Measurements from ENCODE around the gene SPATA19.

DNA sequence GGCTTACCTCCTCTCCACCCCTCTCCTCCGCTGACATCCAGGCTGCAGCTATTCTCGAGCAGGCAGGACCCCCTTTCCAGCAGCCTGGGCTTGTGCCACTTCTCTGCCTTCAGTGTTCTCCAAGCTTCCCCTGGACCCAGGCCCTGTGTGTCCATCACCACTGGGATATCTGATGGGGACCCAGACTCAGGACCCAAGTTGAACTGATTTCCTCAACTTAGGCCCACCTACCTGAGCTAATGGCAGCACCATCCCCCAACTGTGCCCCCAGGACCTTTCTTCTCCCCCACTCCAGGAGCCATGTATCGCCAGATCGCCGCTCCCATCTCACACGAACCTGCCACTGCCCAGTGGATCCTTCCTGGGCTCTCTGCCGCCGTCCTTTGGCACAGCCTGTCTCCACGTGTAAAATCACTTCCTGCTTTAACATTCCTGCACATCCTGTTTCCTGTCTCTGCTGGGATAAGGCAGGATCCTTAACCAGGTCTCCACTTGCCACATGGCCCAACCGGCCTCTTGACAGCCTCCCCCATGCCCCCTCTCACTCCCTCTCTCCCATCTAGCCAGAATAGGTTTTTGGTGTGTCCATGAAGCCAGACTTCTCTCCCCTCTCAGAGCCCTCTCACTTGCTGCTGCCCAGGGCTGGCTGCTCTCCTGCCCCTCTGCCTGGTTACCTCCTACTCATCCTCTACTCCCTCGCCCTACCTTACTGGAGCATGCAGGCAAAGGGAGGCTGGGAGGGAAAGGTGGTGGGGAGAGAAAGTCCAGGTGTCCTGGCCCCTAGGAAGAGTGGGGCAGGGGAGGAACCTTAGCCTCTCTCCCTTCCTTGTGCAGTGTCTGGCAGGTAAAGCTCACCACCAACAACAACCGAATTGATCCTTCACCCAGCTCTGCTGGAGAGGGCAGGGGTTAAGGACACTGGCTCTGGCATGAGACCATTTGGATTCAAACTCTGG is 9.4 kb downstream of the SPATA19 start:
- TF ChIP-seq, protein P1, sequence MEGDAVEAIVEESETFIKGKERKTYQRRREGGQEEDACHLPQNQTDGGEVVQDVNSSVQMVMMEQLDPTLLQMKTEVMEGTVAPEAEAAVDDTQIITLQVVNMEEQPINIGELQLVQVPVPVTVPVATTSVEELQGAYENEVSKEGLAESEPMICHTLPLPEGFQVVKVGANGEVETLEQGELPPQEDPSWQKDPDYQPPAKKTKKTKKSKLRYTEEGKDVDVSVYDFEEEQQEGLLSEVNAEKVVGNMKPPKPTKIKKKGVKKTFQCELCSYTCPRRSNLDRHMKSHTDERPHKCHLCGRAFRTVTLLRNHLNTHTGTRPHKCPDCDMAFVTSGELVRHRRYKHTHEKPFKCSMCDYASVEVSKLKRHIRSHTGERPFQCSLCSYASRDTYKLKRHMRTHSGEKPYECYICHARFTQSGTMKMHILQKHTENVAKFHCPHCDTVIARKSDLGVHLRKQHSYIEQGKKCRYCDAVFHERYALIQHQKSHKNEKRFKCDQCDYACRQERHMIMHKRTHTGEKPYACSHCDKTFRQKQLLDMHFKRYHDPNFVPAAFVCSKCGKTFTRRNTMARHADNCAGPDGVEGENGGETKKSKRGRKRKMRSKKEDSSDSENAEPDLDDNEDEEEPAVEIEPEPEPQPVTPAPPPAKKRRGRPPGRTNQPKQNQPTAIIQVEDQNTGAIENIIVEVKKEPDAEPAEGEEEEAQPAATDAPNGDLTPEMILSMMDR (IDR thresholded peaks at IDR 0.05; ENCODE audit: low read depth, low read length, missing input control), result no peak
- TF ChIP-seq TAF1 (conservative IDR thresholded peaks at IDR 0.05) (no peak), RAD21 (IDR thresholded peaks at IDR 0.05) (no peak), JUND (IDR thresholded peaks at IDR 0.05) (no peak), YY1 (IDR thresholded peaks at IDR 0.05) (no peak)
- TF ChIP-seq, protein P2, sequence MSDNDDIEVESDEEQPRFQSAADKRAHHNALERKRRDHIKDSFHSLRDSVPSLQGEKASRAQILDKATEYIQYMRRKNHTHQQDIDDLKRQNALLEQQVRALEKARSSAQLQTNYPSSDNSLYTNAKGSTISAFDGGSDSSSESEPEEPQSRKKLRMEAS (IDR thresholded peaks at IDR 0.05), result no peak
- TF ChIP-seq, protein P3, sequence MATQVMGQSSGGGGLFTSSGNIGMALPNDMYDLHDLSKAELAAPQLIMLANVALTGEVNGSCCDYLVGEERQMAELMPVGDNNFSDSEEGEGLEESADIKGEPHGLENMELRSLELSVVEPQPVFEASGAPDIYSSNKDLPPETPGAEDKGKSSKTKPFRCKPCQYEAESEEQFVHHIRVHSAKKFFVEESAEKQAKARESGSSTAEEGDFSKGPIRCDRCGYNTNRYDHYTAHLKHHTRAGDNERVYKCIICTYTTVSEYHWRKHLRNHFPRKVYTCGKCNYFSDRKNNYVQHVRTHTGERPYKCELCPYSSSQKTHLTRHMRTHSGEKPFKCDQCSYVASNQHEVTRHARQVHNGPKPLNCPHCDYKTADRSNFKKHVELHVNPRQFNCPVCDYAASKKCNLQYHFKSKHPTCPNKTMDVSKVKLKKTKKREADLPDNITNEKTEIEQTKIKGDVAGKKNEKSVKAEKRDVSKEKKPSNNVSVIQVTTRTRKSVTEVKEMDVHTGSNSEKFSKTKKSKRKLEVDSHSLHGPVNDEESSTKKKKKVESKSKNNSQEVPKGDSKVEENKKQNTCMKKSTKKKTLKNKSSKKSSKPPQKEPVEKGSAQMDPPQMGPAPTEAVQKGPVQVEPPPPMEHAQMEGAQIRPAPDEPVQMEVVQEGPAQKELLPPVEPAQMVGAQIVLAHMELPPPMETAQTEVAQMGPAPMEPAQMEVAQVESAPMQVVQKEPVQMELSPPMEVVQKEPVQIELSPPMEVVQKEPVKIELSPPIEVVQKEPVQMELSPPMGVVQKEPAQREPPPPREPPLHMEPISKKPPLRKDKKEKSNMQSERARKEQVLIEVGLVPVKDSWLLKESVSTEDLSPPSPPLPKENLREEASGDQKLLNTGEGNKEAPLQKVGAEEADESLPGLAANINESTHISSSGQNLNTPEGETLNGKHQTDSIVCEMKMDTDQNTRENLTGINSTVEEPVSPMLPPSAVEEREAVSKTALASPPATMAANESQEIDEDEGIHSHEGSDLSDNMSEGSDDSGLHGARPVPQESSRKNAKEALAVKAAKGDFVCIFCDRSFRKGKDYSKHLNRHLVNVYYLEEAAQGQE (IDR thresholded peaks at IDR 0.05), result no peak
- TF ChIP-seq, protein P4, sequence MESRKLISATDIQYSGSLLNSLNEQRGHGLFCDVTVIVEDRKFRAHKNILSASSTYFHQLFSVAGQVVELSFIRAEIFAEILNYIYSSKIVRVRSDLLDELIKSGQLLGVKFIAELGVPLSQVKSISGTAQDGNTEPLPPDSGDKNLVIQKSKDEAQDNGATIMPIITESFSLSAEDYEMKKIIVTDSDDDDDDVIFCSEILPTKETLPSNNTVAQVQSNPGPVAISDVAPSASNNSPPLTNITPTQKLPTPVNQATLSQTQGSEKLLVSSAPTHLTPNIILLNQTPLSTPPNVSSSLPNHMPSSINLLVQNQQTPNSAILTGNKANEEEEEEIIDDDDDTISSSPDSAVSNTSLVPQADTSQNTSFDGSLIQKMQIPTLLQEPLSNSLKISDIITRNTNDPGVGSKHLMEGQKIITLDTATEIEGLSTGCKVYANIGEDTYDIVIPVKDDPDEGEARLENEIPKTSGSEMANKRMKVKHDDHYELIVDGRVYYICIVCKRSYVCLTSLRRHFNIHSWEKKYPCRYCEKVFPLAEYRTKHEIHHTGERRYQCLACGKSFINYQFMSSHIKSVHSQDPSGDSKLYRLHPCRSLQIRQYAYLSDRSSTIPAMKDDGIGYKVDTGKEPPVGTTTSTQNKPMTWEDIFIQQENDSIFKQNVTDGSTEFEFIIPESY (IDR thresholded peaks at IDR 0.05), result no peak
- TF ChIP-seq, protein P5, sequence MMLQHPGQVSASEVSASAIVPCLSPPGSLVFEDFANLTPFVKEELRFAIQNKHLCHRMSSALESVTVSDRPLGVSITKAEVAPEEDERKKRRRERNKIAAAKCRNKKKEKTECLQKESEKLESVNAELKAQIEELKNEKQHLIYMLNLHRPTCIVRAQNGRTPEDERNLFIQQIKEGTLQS (IDR thresholded peaks at IDR 0.05), result no peak

Measured in liver (tissue), 3 donors.